Measurements from ENCODE around the gene MRPS26.

DNA sequence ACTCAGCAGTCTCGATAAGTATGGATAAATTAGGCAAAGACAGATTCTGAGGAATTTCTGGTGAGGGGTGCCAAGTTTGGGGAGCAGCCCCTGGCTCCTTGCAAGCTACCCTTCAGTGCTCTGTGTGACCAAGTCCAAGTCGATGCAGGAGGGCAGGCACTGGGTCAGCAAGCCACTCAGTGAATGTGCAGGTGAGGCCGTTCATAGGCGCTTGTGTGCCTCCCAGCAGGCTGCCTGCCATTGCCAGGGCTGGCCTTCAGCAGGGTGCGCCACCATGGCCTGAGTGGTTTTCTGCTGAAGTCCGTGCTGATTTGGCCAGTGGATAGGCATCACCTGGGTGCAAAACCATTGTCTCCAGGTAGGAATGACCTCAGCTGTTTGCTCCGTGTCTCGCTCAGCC is 5.8 kb upstream of the MRPS26 start:
- TF ChIP-seq, protein P1, sequence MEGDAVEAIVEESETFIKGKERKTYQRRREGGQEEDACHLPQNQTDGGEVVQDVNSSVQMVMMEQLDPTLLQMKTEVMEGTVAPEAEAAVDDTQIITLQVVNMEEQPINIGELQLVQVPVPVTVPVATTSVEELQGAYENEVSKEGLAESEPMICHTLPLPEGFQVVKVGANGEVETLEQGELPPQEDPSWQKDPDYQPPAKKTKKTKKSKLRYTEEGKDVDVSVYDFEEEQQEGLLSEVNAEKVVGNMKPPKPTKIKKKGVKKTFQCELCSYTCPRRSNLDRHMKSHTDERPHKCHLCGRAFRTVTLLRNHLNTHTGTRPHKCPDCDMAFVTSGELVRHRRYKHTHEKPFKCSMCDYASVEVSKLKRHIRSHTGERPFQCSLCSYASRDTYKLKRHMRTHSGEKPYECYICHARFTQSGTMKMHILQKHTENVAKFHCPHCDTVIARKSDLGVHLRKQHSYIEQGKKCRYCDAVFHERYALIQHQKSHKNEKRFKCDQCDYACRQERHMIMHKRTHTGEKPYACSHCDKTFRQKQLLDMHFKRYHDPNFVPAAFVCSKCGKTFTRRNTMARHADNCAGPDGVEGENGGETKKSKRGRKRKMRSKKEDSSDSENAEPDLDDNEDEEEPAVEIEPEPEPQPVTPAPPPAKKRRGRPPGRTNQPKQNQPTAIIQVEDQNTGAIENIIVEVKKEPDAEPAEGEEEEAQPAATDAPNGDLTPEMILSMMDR (IDR thresholded peaks at IDR 0.05): no peak
- no peak for TF ChIP-seq POLR2A (IDR thresholded peaks at IDR 0.05)

All from Peyer's patch (tissue), 4 donors.